Measurements from ENCODE around the gene COX5A.
"Not testable (repeated sequence)": the region's sequence is repeated elsewhere in the genome, so short reads cannot be mapped to it uniquely, and the experiment has no call there.

Gene COX5A

DNA sequence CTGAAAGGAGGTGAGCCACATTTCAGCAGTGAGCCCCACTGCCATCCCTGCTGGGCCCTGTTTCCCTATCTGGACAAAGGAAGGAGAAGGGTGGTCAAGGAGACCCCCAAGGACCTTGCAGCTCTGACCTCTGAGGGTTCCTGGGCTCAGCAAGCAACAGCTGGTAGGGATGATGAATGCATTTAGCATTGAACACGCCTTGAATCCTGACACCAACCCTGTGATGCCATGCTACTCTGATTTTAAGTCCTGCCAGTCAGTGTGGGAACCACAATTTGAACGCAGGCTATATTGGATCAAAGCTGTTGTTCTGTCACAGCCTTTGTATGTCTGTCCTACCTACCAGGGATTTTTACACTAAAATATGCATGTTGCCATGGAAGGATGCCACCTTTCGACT is 41.6 kb downstream of the COX5A start:
- DNase-seq = no peak

GRCh38 chr15:74895830-74896229 is 42.0 kb downstream of the COX5A start:
- no peak for DNase-seq

DNA sequence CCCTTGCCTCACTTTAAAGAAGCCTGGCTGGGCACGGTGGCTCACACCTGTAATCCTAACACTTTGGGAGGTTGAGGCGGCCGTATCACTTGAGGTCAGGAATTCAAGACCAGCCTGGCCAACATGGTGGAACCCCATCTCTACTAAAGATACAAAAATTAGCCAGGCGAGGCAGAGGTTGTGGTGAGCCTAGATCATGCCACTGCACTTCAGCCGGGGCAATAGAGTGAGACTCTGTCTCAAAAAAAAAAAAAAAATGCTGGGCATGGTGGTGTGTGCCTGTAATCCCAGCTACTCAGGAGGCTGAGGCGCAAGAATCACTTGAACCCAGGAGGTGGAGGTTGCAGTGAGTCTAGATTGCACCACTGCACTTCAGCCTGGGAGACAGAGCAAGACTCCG is 43.5 kb downstream of the COX5A start:
- not testable (repeated sequence) for DNase-seq

DNA sequence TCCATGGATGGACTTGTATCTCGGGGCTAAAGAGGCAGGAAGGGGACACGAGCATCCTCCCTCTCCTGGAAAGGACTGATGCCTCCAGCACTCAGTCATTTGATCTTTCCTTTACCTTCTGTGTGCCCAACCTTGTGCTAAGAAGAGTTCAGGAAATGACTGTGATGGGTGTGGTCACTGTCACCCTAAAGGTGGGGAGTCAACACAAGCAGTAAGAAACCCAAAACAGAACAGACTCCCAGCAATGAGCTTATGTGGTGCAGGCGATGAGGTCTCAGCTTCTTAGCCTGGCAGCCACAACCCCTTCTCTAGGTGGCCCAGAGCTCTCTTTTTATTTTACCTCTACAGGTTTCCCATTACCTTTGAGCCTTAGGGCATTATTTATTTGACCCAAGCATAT is 44.2 kb downstream of the COX5A start:
- DNase-seq = peak; percentile 74

- DNase-seq = no peak
Measured at GRCh38 chr15:74892931-74893330, 44.9 kb downstream of the COX5A start.

GRCh38 chr15:74892313-74892712 is 45.6 kb downstream of the COX5A start:
- DNase-seq = no peak

DNA sequence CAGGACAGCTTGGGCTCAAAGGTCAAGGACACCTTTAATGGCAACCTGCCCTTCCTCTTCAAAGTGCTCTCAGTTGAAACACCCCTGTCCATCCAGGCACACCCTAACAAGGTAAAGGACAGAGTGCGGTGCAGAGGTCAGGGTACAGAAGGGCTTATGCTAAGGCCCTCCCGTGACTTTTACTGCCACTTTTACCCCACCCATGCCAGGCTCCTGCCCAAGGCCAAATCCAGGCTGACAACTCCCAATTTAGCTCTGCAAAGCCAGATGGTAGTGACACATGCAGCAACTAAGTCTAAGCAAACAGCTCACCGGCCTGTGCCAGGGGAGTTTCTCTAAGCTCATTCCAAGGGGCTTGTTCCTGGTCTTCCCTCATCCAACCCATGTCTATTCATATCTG is 46.4 kb downstream of the COX5A start:
- no peak for DNase-seq

- no peak for DNase-seq
Measured at GRCh38 chr15:74890665-74890960, 47.3 kb downstream of the COX5A start.

GRCh38 chr15:74889883-74890664 is 47.8 kb downstream of the COX5A start, which contains the start of gene MPI:
TSS of gene MPI (plus strand) at chr15:74890042. CDS start at chr15:74890074, 32 bp downstream.
- peak; percentile 87 for DNase-seq

DNA sequence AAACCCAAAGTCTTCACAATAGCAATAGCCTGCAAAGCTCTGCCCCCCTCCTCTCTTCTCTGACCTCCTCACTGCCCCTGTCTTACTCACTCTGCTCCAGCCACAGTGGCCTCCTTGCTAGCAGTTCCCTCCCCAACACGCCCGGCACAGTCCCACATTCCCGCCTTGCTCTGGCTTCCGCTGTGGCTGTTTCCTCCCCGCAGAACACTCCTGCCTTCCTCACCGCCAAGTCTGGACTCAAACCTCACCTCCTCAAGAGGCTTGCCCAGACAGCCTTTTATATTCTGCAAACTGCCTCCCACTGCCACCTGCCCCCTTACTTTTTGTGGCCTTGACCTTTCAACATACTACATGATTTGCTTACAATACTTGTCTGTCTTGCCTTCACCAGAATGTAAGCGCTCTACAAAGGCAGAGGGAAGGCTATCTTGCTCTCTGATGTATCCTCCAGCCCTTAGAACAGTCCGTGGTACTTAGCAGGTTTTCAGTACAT is 48.4 kb downstream of the COX5A start:
- no peak for DNase-seq

GRCh38 chr15:74888716-74889115 is 49.2 kb downstream of the COX5A start:
- DNase-seq = no peak

DNA sequence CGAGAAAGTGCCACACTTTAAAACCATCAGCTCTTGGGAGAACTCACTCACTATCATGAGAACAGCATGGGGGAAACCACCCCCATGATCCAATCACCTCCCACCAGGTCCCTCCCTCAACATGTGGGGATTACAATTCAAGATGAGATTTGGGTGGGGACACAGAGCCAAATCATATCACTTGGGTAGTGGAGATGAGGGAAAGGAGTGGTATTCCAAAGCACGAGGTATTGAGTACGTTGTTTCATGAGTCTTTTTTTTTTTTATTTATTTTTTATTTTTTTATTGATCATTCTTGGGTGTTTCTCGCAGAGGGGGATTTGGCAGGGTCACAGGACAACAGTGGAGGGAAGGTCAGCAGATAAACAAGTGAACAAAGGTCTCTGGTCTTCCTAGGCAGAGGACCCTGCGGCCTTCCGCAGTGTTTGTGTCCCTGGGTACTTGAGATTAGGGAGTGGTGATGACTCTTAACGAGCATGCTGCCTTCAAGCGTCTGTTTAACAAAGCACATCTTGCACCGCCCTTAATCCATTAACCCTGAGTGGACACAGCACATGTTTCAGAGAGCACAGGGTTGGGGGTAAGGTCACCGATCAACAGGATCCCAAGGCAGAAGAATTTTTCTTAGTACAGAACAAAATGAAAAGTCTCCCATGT is 50.2 kb downstream of the COX5A start:
- not testable (repeated sequence) for DNase-seq

- no peak for DNase-seq
Measured at GRCh38 chr15:74885461-74885860, 52.4 kb downstream of the COX5A start.

- DNase-seq = no peak
Measured at GRCh38 chr15:74884428-74885223, 53.2 kb downstream of the COX5A start.

- no peak for DNase-seq
Measured at GRCh38 chr15:74882528-74882927, 55.3 kb downstream of the COX5A start.

DNA sequence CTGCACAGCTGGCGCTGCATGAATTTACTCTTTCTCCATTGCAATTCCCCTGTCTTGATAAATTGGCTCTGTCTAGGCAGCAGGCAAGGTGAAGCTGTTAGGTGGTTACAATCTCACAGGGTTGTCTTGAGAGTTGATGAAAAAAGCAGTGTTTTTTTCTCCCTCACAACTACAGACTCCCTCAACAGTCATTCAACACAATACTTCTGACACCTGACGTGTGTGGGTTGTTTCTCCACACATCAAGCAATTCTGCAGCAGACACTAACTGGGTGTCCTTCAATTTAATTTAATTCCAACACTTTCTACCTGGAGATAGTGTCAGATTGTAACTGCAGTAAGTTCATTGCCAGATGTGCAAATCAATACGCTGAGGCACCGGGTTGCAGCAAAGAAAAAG is 59.6 kb downstream of the COX5A start:
- DNase-seq = no peak

DNA sequence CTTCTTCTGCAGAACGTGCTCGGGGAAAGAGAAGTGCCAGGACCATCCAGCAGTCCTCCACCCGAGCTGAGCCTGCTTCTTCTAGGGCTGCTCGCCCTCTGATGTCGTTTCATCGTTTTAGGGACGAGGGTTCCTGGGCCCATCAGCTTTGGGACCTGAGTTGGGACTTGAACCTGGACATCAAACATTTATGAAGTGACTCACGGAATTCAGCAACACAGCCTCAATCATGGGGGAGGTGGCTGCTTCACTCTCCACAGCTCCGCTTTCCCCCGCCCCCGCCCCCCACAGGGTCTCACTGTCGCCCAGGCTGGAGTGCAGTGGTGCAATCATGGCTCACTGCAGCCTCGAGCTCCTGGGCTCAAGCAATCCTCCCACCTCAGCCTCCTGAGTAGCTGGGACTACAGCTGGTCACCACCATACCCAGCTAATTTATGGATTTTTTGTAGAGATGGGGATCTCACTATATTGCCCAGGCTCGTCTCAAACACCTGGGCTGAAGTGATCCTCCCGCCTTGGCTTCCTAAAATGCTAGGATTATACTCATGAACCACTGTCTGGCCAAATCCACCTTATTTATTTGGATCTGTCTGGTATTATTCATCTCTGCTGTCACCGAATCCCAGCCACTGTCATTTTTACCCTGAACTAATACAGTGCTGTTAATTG is 64.0 kb downstream of the COX5A start:
- peak; percentile 27 for DNase-seq

- peak; percentile 91 for DNase-seq
Measured at GRCh38 chr15:74873036-74873755, 64.7 kb downstream of the COX5A start, which contains the start of gene SCAMP2. TSS of gene SCAMP2 (minus strand) at chr15:74873365. CDS start at chr15:74873255, 110 bp downstream.

GRCh38 chr15:74872702-74873035 is 65.2 kb downstream of the COX5A start:
- no peak for DNase-seq

GRCh38 chr15:74870436-74871215 is 67.2 kb downstream of the COX5A start:
- DNase-seq = no peak
